ENCODE measurements around the gene IFNG. TPM values are rescaled to one million over a fixed set of nuclear protein-coding genes. Genes with fewer than 3 reads are reported as not detected.

IFNG gene
- total RNA-seq, 1 donor, result not detected

DNA sequence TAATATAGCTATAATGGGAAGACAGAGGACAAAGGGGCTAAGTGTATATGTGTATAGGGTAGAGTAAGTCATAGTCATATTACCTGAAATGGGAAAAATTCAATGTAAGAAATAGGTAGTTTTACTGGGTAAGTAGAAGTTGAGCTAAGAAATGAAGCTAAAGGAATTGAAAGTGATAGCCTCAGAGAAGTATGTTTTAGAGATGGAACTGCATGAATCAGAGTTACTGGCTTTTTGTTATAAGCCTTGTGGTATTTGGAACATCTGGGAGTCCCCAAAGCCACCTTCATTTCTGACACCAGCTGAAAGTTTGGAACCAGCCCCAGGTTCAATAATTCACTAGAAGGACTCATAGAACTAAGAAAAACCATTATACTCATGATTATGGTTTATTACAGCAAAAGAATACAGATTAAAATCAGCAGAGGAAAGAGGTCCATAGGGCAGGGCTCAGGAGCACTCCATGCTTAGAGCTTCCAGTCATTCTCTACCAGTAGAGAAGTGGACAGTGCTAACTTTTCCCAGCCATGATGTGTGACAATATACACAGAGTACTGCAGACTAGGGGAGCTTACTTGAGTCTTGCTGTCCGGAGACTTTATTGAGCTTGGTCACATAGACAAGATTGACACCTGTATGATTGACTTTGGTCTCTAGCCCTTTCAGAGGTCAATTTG, 9.8 kb upstream of the IFNG start:
- DNase-seq (ENCODE audit: insufficient read length, low spot score, missing footprints), result no peak
- H3K4me2 ChIP-seq (ENCODE audit: insufficient read depth, low read length), result no peak overlapping the region
- H3K36me3 ChIP-seq (ENCODE audit: insufficient read depth, low read length), result no peaks in the 10 kb centered on the region
- H3K4me3 ChIP-seq (ENCODE audit: insufficient read depth, low read length), result no peak overlapping the region
- H3K27me3 ChIP-seq (ENCODE audit: insufficient read depth, low read length), result peaks cover 5% of the 10 kb centered on the region
- no peak overlapping the region for H2AFZ ChIP-seq (ENCODE audit: low read length)
- H3K4me1 ChIP-seq (ENCODE audit: insufficient read depth, low read length), result no peaks in the 10 kb centered on the region
- TF ChIP-seq CTCF (IDR thresholded peaks at IDR 0.05; ENCODE audit: extremely low read depth, low read depth, low read length), result no peak
- no peak overlapping the region for H3K27ac ChIP-seq (ENCODE audit: low read depth, low read length)
- H4K20me1 ChIP-seq (ENCODE audit: insufficient read depth, low read length), result no peaks in the 10 kb centered on the region
- H3K9me3 ChIP-seq (ENCODE audit: low read depth, low read length), result no peaks in the 10 kb centered on the region
- no peaks in the 10 kb centered on the region for H3K79me2 ChIP-seq (ENCODE audit: insufficient read depth, low read length)

- Histone ChIP-seq H2AFZ (ENCODE audit: low read length) (no peak overlapping the region), H3K4me3 (ENCODE audit: insufficient read depth, low read length) (no peak overlapping the region), H3K27ac (ENCODE audit: low read depth, low read length) (no peak overlapping the region), H4K20me1 (ENCODE audit: insufficient read depth, low read length) (no peaks in the 10 kb centered on the region), H3K9me3 (ENCODE audit: low read depth, low read length) (no peaks in the 10 kb centered on the region), H3K79me2 (ENCODE audit: insufficient read depth, low read length) (no peaks in the 10 kb centered on the region), H3K36me3 (ENCODE audit: insufficient read depth, low read length) (no peaks in the 10 kb centered on the region), H3K4me1 (ENCODE audit: insufficient read depth, low read length) (no peaks in the 10 kb centered on the region), H3K4me2 (ENCODE audit: insufficient read depth, low read length) (no peak overlapping the region), H3K27me3 (ENCODE audit: insufficient read depth, low read length) (peaks cover 5% of the 10 kb centered on the region)
- DNase-seq (ENCODE audit: insufficient read length, low spot score, missing footprints), result no peak
- no peak for TF ChIP-seq CTCF (IDR thresholded peaks at IDR 0.05; ENCODE audit: extremely low read depth, low read depth, low read length)
Observed at GRCh38 chr12:68166317-68166831, 6.8 kb upstream of the IFNG start.

- Histone ChIP-seq H3K27me3 (ENCODE audit: insufficient read depth, low read length) (peaks cover 6% of the 10 kb centered on the region), H3K27ac (ENCODE audit: low read depth, low read length) (no peak overlapping the region), H2AFZ (ENCODE audit: low read length) (no peak overlapping the region), H3K79me2 (ENCODE audit: insufficient read depth, low read length) (no peaks in the 10 kb centered on the region), H3K4me3 (ENCODE audit: insufficient read depth, low read length) (no peak overlapping the region), H3K9me3 (ENCODE audit: low read depth, low read length) (no peaks in the 10 kb centered on the region), H3K4me2 (ENCODE audit: insufficient read depth, low read length) (no peak overlapping the region), H3K36me3 (ENCODE audit: insufficient read depth, low read length) (no peaks in the 10 kb centered on the region), H4K20me1 (ENCODE audit: insufficient read depth, low read length) (no peaks in the 10 kb centered on the region), H3K4me1 (ENCODE audit: insufficient read depth, low read length) (no peaks in the 10 kb centered on the region)
- DNase-seq (ENCODE audit: insufficient read length, low spot score, missing footprints), result no peak
- TF ChIP-seq CTCF (IDR thresholded peaks at IDR 0.05; ENCODE audit: extremely low read depth, low read depth, low read length), result no peak
Observed at GRCh38 chr12:68163560-68164081, 4.1 kb upstream of the IFNG start.

GRCh38 chr12:68162374-68162773, 2.8 kb upstream of the IFNG start:
- TF ChIP-seq CTCF (IDR thresholded peaks at IDR 0.05; ENCODE audit: extremely low read depth, low read depth, low read length), result no peak
- Histone ChIP-seq H3K9me3 (ENCODE audit: low read depth, low read length) (no peaks in the 10 kb centered on the region), H3K4me2 (ENCODE audit: insufficient read depth, low read length) (no peak overlapping the region), H3K36me3 (ENCODE audit: insufficient read depth, low read length) (no peaks in the 10 kb centered on the region), H4K20me1 (ENCODE audit: insufficient read depth, low read length) (no peaks in the 10 kb centered on the region), H3K4me3 (ENCODE audit: insufficient read depth, low read length) (no peak overlapping the region), H3K27me3 (ENCODE audit: insufficient read depth, low read length) (peaks cover 4% of the 10 kb centered on the region), H3K27ac (ENCODE audit: low read depth, low read length) (no peak overlapping the region), H2AFZ (ENCODE audit: low read length) (no peak overlapping the region), H3K4me1 (ENCODE audit: insufficient read depth, low read length) (no peaks in the 10 kb centered on the region), H3K79me2 (ENCODE audit: insufficient read depth, low read length) (no peaks in the 10 kb centered on the region)
- no peak for DNase-seq (ENCODE audit: insufficient read length, low spot score, missing footprints)
